OCI-LY7 (cell line): ENCODE measurements around the gene SLC29A1. TPM values are rescaled to one million over a fixed set of nuclear protein-coding genes. Genes with fewer than 3 reads are reported as not detected.

ENCODE experiments used
- BruUV-seq: library from RNA; stranded (reverse); fragments of 400-500 nt; replicated peaks from 2 replicates; lab custom pipeline; 2021; lab: Mats Ljungman, UMichigan
- CTCF ChIA-PET: fragments of 300-600 bp; sonication (Branson Sonifier 250); formaldehyde crosslinking; loops from one replicate; lab custom pipeline; 2022; ENCODE audit warnings: antibody characterized with exemption; ENCODE audit not compliant: unreplicated experiment; lab: Charles Lee
- POLR2A ChIA-PET: fragments of 300-600 bp; sonication (Branson Sonifier 250); formaldehyde crosslinking; loops from one replicate; lab custom pipeline; 2022; ENCODE audit warnings: antibody characterized with exemption; lab: Charles Lee
- DNase-seq: peaks from one replicate; pipeline ENCODE4 v3.0.0-alpha.2; 2015; ENCODE audit warnings: low spot score
- H2AFZ ChIP-seq: fragments of 200-600 bp; sonication (generic), shearing (Covaris generic); 2 replicates; pipeline ENCODE4 v1.6.1; 2014; ENCODE audit warnings: mild to moderate bottlenecking, antibody characterized with exemption, low read length, moderate library complexity
- H3K27ac ChIP-seq: fragments of 200-600 bp; sonication (generic); 2 replicates; pipeline ENCODE4 v1.5.1; 2014; ENCODE audit warnings: mixed run types, low read depth, mild to moderate bottlenecking, moderate library complexity, low read length, inconsistent platforms; ENCODE audit not compliant: poor library complexity, severe bottlenecking
- H3K36me3 ChIP-seq: fragments of 200-600 bp; sonication (generic); 2 replicates; pipeline ENCODE4 v1.6.1; 2014; ENCODE audit warnings: mild to moderate bottlenecking, antibody characterized with exemption, low read length, moderate library complexity, mixed read lengths; ENCODE audit not compliant: insufficient read depth
- H3K4me1 ChIP-seq: fragments of 200-600 bp; sonication (generic); 2 replicates; pipeline ENCODE4 v1.5.1; 2014; ENCODE audit warnings: mild to moderate bottlenecking, low read length; ENCODE audit not compliant: insufficient read depth, poor library complexity, severe bottlenecking
- H3K4me2 ChIP-seq: fragments of 200-600 bp; sonication (generic); 2 replicates; pipeline ENCODE4 v1.6.1; 2014; ENCODE audit warnings: mild to moderate bottlenecking, low read length
- H3K4me3 ChIP-seq: fragments of 200-600 bp; sonication (generic); 2 replicates; pipeline ENCODE4 v1.5.1; 2014; ENCODE audit warnings: mild to moderate bottlenecking, low read depth, low read length; ENCODE audit not compliant: poor library complexity, severe bottlenecking
- H3K79me2 ChIP-seq: fragments of 200-600 bp; sonication (generic); 2 replicates; pipeline ENCODE4 v1.6.1; 2016; ENCODE audit warnings: low read depth, mild to moderate bottlenecking, low read length, moderate library complexity, mixed read lengths; ENCODE audit not compliant: insufficient read depth
- H3K9me2 ChIP-seq: fragments of 200-600 bp; sonication (generic); 2 replicates; pipeline ENCODE4 v1.6.1; 2016; ENCODE audit warnings: mild to moderate bottlenecking, low read length, mixed read lengths; ENCODE audit not compliant: insufficient read depth
- H3K9me3 ChIP-seq: fragments of 200-600 bp; sonication (generic); 2 replicates; pipeline ENCODE4 v1.6.1; 2014; ENCODE audit warnings: mild to moderate bottlenecking, mixed run types, low read length, mixed read lengths
- H4K20me1 ChIP-seq: fragments of 200-600 bp; sonication (generic); 2 replicates; pipeline ENCODE4 v1.6.1; 2014; ENCODE audit warnings: mild to moderate bottlenecking, antibody characterized with exemption, low read length, moderate library complexity, mixed read lengths; ENCODE audit not compliant: insufficient read depth
- CTCF ChIP-seq: fragments of 200-600 bp; sonication (generic); conservative IDR thresholded peaks from 2 replicates; pipeline ENCODE4 v1.5.1; 2014; ENCODE audit warnings: mild to moderate bottlenecking, antibody characterized with exemption, low read length, moderate library complexity, mixed read lengths
- EZH2phosphoT487 ChIP-seq: fragments of 200-600 bp; sonication (generic); IDR thresholded peaks from 2 replicates; pipeline ENCODE4 v1.6.1; 2018; ENCODE audit warnings: low read depth, borderline replicate concordance, mild to moderate bottlenecking, mixed run types, antibody characterized with exemption, low read length, moderate library complexity, mixed read lengths
- intact Hi-C: fragments of 100-400 bp; cut with micrococcal nuclease; formaldehyde crosslinking; loops from one replicate; pipeline ENCODE4 v1.10.0; 2022; ENCODE audit not compliant: unreplicated experiment
- total RNA-seq, 2 experiments: library from RNA; depleted of rRNA in 1 of 2; stranded (reverse); fragments of >200 nt in 1 of 2; shearing (Covaris generic) in 1 of 2; gene quantifications; 2 replicates each; pipeline ENCODE4 v1.2.3, GENCODE V29; 2014 to 2022

SLC29A1 gene
- total RNA-seq, 2 experiments from 2014 or later: 52.6 to 64.6 TPM

GRCh38 chr6:44245391-44245911 lies 22.1 kb downstream of the SLC29A1 start:
- intact Hi-C loops: no loop called here
- peaks cover 32% of the 10 kb centered on the region for H3K4me1 ChIP-seq
- BruUV-seq: no TSS peak
- ChIA-PET POLR2A (interaction anchor here (0.5 to 2.0 kb wide), 5 partner anchors 11 to 1885 kb away, joined by 3 to 10 read pairs (median 4); no protein-coding TSS in a partner anchor), CTCF (interaction anchor here (0.6 to 1.9 kb wide), 5 partner anchors 10 to 65 kb away, joined by 3 to 11 read pairs (median 4); partner anchors contain the start of gene SLC29A1)
- no peaks in the 10 kb centered on the region for H3K9me3 ChIP-seq
- no peak overlapping the region for H3K27ac ChIP-seq
- peak overlapping the region; percentile 89 for H3K4me2 ChIP-seq
- H3K4me3 ChIP-seq: peak overlapping the region; percentile 93
- peaks cover 35% of the 10 kb centered on the region for H3K36me3 ChIP-seq
- no peak for TF ChIP-seq CTCF
- TF ChIP-seq EZH2phosphoT487: no peak
- H3K9me2 ChIP-seq: no peaks in the 10 kb centered on the region
- no peak for DNase-seq
- peaks cover 34% of the 10 kb centered on the region for H4K20me1 ChIP-seq
- peaks cover 37% of the 10 kb centered on the region for H3K79me2 ChIP-seq
- H2AFZ ChIP-seq: peak overlapping the region; percentile 67; the same call in 1 of the 2 replicates

GRCh38 chr6:44245912-44246662 lies 22.7 kb downstream of the SLC29A1 start:
- Histone ChIP-seq H3K79me2 (peaks cover 43% of the 10 kb centered on the region), H4K20me1 (peaks cover 39% of the 10 kb centered on the region), H3K9me2 (no peaks in the 10 kb centered on the region), H3K4me2 (peak overlapping the region; percentile 89), H3K36me3 (peaks cover 41% of the 10 kb centered on the region), H2AFZ (peak overlapping the region; percentile 67; the same call in 1 of the 2 replicates), H3K4me3 (peak overlapping the region; percentile 93), H3K4me1 (peaks cover 38% of the 10 kb centered on the region), H3K9me3 (no peaks in the 10 kb centered on the region), H3K27ac (peak overlapping the region; percentile 81)
- peak; percentile 90 for DNase-seq
- no peak for TF ChIP-seq EZH2phosphoT487
- peak; percentile 74; the same call in 1 of the 2 replicates for TF ChIP-seq CTCF
- BruUV-seq: no TSS peak
- ChIA-PET POLR2A (interaction anchor here (0.5 to 3.5 kb wide), 9 partner anchors 11 to 1885 kb away, joined by 3 to 22 read pairs (median 5); partner anchors contain the start of gene SLC35B2), CTCF (interaction anchor here (0.6 to 1.9 kb wide), 7 partner anchors 11 to 66 kb away, joined by 3 to 11 read pairs (median 4); partner anchors contain the start of gene SLC29A1)
- intact Hi-C loops: loop anchor here (1.0 to 2.0 kb wide), 3 partner anchors 18 to 120 kb away; partner anchors contain the start of gene SLC29A1
